Ovary (tissue), 3 donors: ENCODE measurements around the gene MAOA.

Experiments
- EP300 ChIP-seq: sonication (generic); formaldehyde crosslinking; IDR thresholded peaks from one replicate; pipeline ENCODE4 v1.6.1; 2017; ENCODE audit warnings: antibody characterized with exemption
- POLR2A ChIP-seq: fragments of 450-650 bp; IDR thresholded peaks from one replicate; pipeline ENCODE4 v1.6.1; 2017; ENCODE audit warnings: antibody characterized with exemption, mild to moderate bottlenecking, moderate library complexity
- TF ChIP-seq, protein P1 (sequence below), 3 donors: fragments of 450-650 bp in 2 of 3; fragments of 200-600 bp in 1 of 3; IDR thresholded peaks; one replicate each; pipeline versions ENCODE4 v1.5.1 to v1.8.0; 2016 to 2022; ENCODE audit warnings: antibody characterized with exemption in 3 of 3, mild to moderate bottlenecking in 1 of 3
- donor health status: DM: no; HTN: no; CAD: no.

DNA sequence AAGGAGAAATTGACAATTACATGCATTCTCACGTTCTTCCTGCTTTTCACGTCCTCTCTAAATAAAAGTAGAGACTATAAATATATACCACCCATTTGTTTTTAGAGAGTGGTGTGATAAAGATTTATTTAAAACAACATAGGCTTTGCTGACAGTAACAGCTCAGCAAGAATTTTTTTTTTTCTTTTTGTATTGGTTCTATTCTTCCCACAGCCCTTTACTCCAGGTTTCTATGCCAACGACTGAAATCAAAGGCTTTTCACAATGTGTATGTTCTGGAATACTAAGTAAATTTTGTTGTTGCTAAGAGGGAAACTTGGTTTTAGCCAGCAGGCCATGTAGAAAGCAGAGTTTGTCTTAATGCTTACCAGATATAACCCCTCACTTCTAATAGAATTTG is 43.4 kb downstream of the MAOA start:
- TF ChIP-seq, protein P1, sequence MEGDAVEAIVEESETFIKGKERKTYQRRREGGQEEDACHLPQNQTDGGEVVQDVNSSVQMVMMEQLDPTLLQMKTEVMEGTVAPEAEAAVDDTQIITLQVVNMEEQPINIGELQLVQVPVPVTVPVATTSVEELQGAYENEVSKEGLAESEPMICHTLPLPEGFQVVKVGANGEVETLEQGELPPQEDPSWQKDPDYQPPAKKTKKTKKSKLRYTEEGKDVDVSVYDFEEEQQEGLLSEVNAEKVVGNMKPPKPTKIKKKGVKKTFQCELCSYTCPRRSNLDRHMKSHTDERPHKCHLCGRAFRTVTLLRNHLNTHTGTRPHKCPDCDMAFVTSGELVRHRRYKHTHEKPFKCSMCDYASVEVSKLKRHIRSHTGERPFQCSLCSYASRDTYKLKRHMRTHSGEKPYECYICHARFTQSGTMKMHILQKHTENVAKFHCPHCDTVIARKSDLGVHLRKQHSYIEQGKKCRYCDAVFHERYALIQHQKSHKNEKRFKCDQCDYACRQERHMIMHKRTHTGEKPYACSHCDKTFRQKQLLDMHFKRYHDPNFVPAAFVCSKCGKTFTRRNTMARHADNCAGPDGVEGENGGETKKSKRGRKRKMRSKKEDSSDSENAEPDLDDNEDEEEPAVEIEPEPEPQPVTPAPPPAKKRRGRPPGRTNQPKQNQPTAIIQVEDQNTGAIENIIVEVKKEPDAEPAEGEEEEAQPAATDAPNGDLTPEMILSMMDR (IDR thresholded peaks at IDR 0.05): no peak
- TF ChIP-seq POLR2A: no peak
- no peak for TF ChIP-seq EP300
